ENCODE data around the gene E4F1. TPM values are rescaled to one million over a fixed set of nuclear protein-coding genes. Genes with fewer than 3 reads are reported as not detected.

The E4F1 gene
- total RNA-seq, 2 experiments from 2014 or later = 31.8 to 33.8 TPM

- H3K4me3 ChIP-seq (ENCODE audit: low read length) = no peak overlapping the region
- Mint-ChIP-seq H3K9me3 (no peaks in the 10 kb centered on the region), H3K27me3 (no peaks in the 10 kb centered on the region), H3K27ac (no peak overlapping the region), H3K36me3 (ENCODE audit: low read depth) (no peaks in the 10 kb centered on the region), H3K4me1 (ENCODE audit: low read depth) (no peaks in the 10 kb centered on the region), H3K4me3 (no peak overlapping the region)
- ChIA-PET POLR2A (no interaction called here), CTCF (no interaction called here)
- intact Hi-C loops (cut with DNase I, micrococcal nuclease) = no loop called here
- TF ChIP-seq, protein P1, sequence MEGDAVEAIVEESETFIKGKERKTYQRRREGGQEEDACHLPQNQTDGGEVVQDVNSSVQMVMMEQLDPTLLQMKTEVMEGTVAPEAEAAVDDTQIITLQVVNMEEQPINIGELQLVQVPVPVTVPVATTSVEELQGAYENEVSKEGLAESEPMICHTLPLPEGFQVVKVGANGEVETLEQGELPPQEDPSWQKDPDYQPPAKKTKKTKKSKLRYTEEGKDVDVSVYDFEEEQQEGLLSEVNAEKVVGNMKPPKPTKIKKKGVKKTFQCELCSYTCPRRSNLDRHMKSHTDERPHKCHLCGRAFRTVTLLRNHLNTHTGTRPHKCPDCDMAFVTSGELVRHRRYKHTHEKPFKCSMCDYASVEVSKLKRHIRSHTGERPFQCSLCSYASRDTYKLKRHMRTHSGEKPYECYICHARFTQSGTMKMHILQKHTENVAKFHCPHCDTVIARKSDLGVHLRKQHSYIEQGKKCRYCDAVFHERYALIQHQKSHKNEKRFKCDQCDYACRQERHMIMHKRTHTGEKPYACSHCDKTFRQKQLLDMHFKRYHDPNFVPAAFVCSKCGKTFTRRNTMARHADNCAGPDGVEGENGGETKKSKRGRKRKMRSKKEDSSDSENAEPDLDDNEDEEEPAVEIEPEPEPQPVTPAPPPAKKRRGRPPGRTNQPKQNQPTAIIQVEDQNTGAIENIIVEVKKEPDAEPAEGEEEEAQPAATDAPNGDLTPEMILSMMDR (IDR thresholded peaks at IDR 0.05) = no peak
- no peak overlapping the region for H3K27ac ChIP-seq (ENCODE audit: low read depth in 1 of 2, low read length in 2 of 2)
- H3K27me3 ChIP-seq (ENCODE audit: control insufficient read depth in 1 of 2, insufficient read depth in 2 of 2, low read length in 2 of 2) = peaks cover 0 to under 1% of the 10 kb centered on the region in 2 experiments
- no peak for ATAC-seq (ENCODE audit: poor library complexity)
- peaks cover 0 to 5% of the 10 kb centered on the region in 2 experiments for H3K9me3 ChIP-seq (ENCODE audit: control insufficient read depth in 1 of 2, insufficient read depth in 1 of 2, low read length in 2 of 2)
- no peaks in the 10 kb centered on the region for H3K4me1 ChIP-seq (ENCODE audit: insufficient read depth, low read length)
- DNase-seq = no peak
- H3K36me3 ChIP-seq (ENCODE audit: insufficient read depth, low read length) = no peaks in the 10 kb centered on the region
These were observed 34.0 kb upstream of the E4F1 start for GRCh38 chr16:2189252-2189893.

DNA sequence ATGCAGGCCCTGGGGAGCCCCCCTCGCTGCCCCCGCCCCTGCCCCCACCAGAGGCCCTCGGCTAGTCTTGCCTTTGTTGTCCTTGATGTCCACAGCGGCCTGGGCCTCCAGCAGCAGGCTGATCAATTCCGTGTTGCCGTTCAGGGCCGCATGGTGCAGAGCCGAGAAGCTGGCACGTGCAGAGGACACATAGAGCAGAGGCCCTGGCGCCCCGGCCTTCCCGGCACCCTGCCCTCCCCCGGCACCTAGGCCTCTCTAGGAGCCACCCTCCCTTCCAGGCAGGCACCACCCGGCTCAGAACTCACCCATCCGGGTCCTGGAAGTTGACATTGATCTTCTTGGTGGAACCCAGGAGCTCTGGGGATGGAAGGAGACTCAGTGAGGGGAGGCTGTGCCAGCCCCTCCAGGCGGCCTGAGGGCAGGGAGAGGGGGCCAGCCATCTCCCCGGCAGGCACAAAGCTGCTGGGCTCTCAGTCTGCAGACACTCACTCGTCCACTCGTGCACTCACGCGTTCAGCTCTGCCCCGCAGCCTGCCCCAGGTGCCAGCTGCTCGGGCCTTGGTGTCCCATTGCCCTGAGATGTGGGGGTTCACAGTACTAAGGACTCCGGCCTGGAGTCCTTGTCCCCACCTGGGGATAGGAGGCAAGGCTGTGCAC, 33.3 kb upstream of the E4F1 start:
- peaks cover 0 to 10% of the 10 kb centered on the region in 2 experiments for H3K9me3 ChIP-seq (ENCODE audit: control insufficient read depth in 1 of 2, insufficient read depth in 1 of 2, low read length in 2 of 2)
- Mint-ChIP-seq H3K36me3 (ENCODE audit: low read depth) (no peaks in the 10 kb centered on the region), H3K4me3 (no peak overlapping the region), H3K27me3 (peaks cover 6% of the 10 kb centered on the region), H3K27ac (no peak overlapping the region), H3K9me3 (no peaks in the 10 kb centered on the region), H3K4me1 (ENCODE audit: low read depth) (peaks cover 5% of the 10 kb centered on the region)
- TF ChIP-seq, protein P1 (IDR thresholded peaks at IDR 0.05) = no peak
- H3K36me3 ChIP-seq (ENCODE audit: insufficient read depth, low read length) = no peaks in the 10 kb centered on the region
- ChIA-PET CTCF (no interaction called here), POLR2A (no interaction called here)
- ATAC-seq (ENCODE audit: poor library complexity) = no peak
- H3K4me3 ChIP-seq (ENCODE audit: low read length) = no peak overlapping the region
- peaks cover 7% of the 10 kb centered on the region for H3K4me1 ChIP-seq (ENCODE audit: insufficient read depth, low read length)
- peaks cover 5 to 8% of the 10 kb centered on the region in 2 experiments for H3K27me3 ChIP-seq (ENCODE audit: control insufficient read depth in 1 of 2, insufficient read depth in 2 of 2, low read length in 2 of 2)
- intact Hi-C loops (cut with DNase I, micrococcal nuclease) = loop anchor here in 1 of 2 experiments (10.0 kb wide), 1 partner anchor 145 kb away; no protein-coding TSS in a partner anchor
- DNase-seq = no peak
- no peak overlapping the region for H3K27ac ChIP-seq (ENCODE audit: low read depth in 1 of 2, low read length in 2 of 2)

GRCh38 chr16:2190659-2191445, 32.5 kb upstream of the E4F1 start:
- DNase-seq (no peak), ATAC-seq (ENCODE audit: poor library complexity) (no peak)
- ChIA-PET CTCF (no interaction called here), POLR2A (no interaction called here)
- no peak overlapping the region for H3K27ac ChIP-seq (ENCODE audit: low read depth in 1 of 2, low read length in 2 of 2)
- no peak overlapping the region for H3K4me3 ChIP-seq (ENCODE audit: low read length)
- no peaks in the 10 kb centered on the region for H3K36me3 Mint-ChIP-seq (ENCODE audit: low read depth)
- peaks cover 14% of the 10 kb centered on the region for H3K4me1 ChIP-seq (ENCODE audit: insufficient read depth, low read length)
- intact Hi-C loops (cut with DNase I, micrococcal nuclease) = loop anchor here in 1 of 2 experiments (10.0 kb wide), 1 partner anchor 144 kb away; no protein-coding TSS in a partner anchor
- peaks cover 13 to 15% of the 10 kb centered on the region in 2 experiments for H3K27me3 ChIP-seq (ENCODE audit: control insufficient read depth in 1 of 2, insufficient read depth in 2 of 2, low read length in 2 of 2)
- no peaks in the 10 kb centered on the region for H3K9me3 Mint-ChIP-seq
- H3K4me1 Mint-ChIP-seq (ENCODE audit: low read depth) = peaks cover 6% of the 10 kb centered on the region
- TF ChIP-seq, protein P1 (IDR thresholded peaks at IDR 0.05) = no peak
- H3K27ac Mint-ChIP-seq = no peak overlapping the region
- H3K4me3 Mint-ChIP-seq = no peak overlapping the region
- H3K27me3 Mint-ChIP-seq = peaks cover 7% of the 10 kb centered on the region
- no peaks in the 10 kb centered on the region for H3K36me3 ChIP-seq (ENCODE audit: insufficient read depth, low read length)
- H3K9me3 ChIP-seq (ENCODE audit: control insufficient read depth in 1 of 2, insufficient read depth in 1 of 2, low read length in 2 of 2) = peaks cover 0 to 16% of the 10 kb centered on the region in 2 experiments
